SK-N-SH (cell line): ENCODE data around the gene PDE4D.

ENCODE experiments used
- RAD21 ChIP-seq: IDR thresholded peaks from 2 replicates; pipeline ENCODE4 v1.6.1; 2012; ENCODE audit warnings: mild to moderate bottlenecking, low read length
- TF ChIP-seq, protein P1 (sequence below): fragments of 200-600 bp; sonication (generic); IDR thresholded peaks from 2 replicates; pipeline ENCODE4 v1.6.1; 2017; ENCODE audit warnings: antibody characterized with exemption, mild to moderate bottlenecking, moderate library complexity

DNA sequence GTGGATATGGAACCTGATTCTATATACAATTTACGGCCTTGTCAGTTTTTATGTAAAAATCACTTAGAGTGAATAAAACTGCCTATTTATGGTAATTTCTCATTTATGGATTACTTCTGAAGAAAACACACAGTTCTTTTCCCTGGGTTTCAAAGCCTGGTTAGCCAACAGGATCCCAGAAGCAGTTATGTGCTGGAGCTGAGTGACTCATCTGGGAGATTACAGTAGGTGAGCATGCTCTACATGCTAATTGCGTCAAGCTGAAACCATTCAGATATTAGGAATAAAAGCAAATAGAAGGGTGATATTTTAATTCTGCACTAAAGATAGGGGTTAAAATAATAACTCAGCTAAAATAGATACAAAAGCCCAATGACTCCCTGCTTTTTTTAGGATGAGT is 47.8 kb downstream of the PDE4D start:
- TF ChIP-seq RAD21 = no peak
- TF ChIP-seq, protein P1, sequence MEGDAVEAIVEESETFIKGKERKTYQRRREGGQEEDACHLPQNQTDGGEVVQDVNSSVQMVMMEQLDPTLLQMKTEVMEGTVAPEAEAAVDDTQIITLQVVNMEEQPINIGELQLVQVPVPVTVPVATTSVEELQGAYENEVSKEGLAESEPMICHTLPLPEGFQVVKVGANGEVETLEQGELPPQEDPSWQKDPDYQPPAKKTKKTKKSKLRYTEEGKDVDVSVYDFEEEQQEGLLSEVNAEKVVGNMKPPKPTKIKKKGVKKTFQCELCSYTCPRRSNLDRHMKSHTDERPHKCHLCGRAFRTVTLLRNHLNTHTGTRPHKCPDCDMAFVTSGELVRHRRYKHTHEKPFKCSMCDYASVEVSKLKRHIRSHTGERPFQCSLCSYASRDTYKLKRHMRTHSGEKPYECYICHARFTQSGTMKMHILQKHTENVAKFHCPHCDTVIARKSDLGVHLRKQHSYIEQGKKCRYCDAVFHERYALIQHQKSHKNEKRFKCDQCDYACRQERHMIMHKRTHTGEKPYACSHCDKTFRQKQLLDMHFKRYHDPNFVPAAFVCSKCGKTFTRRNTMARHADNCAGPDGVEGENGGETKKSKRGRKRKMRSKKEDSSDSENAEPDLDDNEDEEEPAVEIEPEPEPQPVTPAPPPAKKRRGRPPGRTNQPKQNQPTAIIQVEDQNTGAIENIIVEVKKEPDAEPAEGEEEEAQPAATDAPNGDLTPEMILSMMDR = no peak
